Endothelial cell of umbilical vein (primary cell): Measurements from ENCODE around the gene TEX44. TPM values are rescaled to one million over a fixed set of nuclear protein-coding genes. Genes with fewer than 3 reads are reported as not detected.
"Not testable (repeated sequence)": the region's sequence is repeated elsewhere in the genome, so short reads cannot be mapped to it uniquely, and the experiment has no call there.

ENCODE experiments used
- BruUV-seq: library from RNA; stranded (reverse); fragments of 400-500 nt; replicated peaks from 2 replicates; lab custom pipeline; 2021; lab: Mats Ljungman, UMichigan
- CTCF ChIA-PET: fragments of 300-600, 350-600 bp; sonication (Branson Sonifier 250); formaldehyde crosslinking; loops from one replicate; lab custom pipeline; 2021; ENCODE audit warnings: antibody characterized with exemption, inconsistent platforms; lab: Charles Lee
- POLR2A ChIA-PET: fragments of 300-600, 350-600 bp; sonication (Branson Sonifier 250); formaldehyde crosslinking; loops from one replicate; lab custom pipeline; 2021; ENCODE audit warnings: antibody characterized with exemption, inconsistent platforms; lab: Charles Lee
- DNase-seq: peaks from one replicate; pipeline ENCODE4 v3.0.0-alpha.2; 2011; ENCODE audit warnings: low read depth, low spot score
- FAIRE-seq: peaks from 2 replicates; lab custom pipeline; 2011; peaks lifted over from hg19 to GRCh38; lab: Jason Lieb, UNC
- H2AFZ ChIP-seq: 2 replicates; pipeline ENCODE4 v1.6.0; 2012; ENCODE audit warnings: low read depth, low read length, control low read depth, inconsistent platforms
- H3K27ac ChIP-seq: 2 replicates; pipeline ENCODE4 v1.5.1; 2011; ENCODE audit warnings: low read depth, mild to moderate bottlenecking, control low read depth, low read length, moderate library complexity; ENCODE audit not compliant: insufficient read depth
- H3K27me3 ChIP-seq, 2 experiments: 2 replicates each; pipeline versions ENCODE4 v1.6.0 to v1.6.1; 2011; ENCODE audit warnings: low read length in 2 of 2, mixed read lengths in 1 of 2; ENCODE audit not compliant: control insufficient read depth in 2 of 2, insufficient read depth in 2 of 2
- H3K36me3 ChIP-seq, 2 experiments: 2 replicates in 1 of 2; 3 replicates in 1 of 2; pipeline ENCODE4 v1.5.1; 2011; ENCODE audit warnings: low read length in 2 of 2, mild to moderate bottlenecking in 1 of 2, moderate library complexity in 1 of 2; ENCODE audit not compliant: control insufficient read depth in 2 of 2, insufficient read depth in 2 of 2; ENCODE audit errors: extremely low read depth in 1 of 2
- H3K4me1 ChIP-seq: 3 replicates; pipeline ENCODE4 v1.5.1; 2011; ENCODE audit warnings: mild to moderate bottlenecking, low read length; ENCODE audit not compliant: control insufficient read depth, insufficient read depth; ENCODE audit errors: extremely low read depth
- H3K4me2 ChIP-seq: 2 replicates; pipeline ENCODE4 v1.6.1; 2011; ENCODE audit warnings: low read length, control low read depth, mixed read lengths; ENCODE audit not compliant: insufficient read depth
- H3K4me3 ChIP-seq, 3 experiments: fragments of 200-600 bp in 1 of 3; sonication (generic), shearing (Covaris generic) in 1 of 3; replicated peaks in 1 of 3; 2 replicates each; pipeline ENCODE4 v1.5.1; 2011 to 2016; ENCODE audit warnings: control low read depth in 3 of 3, low read length in 3 of 3, mild to moderate bottlenecking in 2 of 3, inconsistent platforms in 1 of 3, low read depth in 1 of 3, moderate library complexity in 1 of 3; ENCODE audit not compliant: insufficient read depth in 1 of 3
- H3K79me2 ChIP-seq: 2 replicates; pipeline ENCODE4 v1.6.0; 2012; ENCODE audit warnings: low read length, inconsistent platforms; ENCODE audit not compliant: control insufficient read depth, insufficient read depth
- H3K9ac ChIP-seq: replicated peaks from 2 replicates; pipeline ENCODE3; 2011; ENCODE audit warnings: low read length, control low read depth; ENCODE audit not compliant: insufficient read depth; ENCODE audit errors: extremely low read depth
- H3K9me1 ChIP-seq: replicated peaks from 3 replicates; pipeline ENCODE4 v1.6.0; 2011; ENCODE audit warnings: mild to moderate bottlenecking, low read length; ENCODE audit not compliant: control insufficient read depth, insufficient read depth; ENCODE audit errors: extremely low read depth
- H3K9me3 ChIP-seq: replicated peaks from 2 replicates; pipeline ENCODE4 v1.5.1; 2012; ENCODE audit warnings: low read length, inconsistent platforms; ENCODE audit not compliant: control insufficient read depth, insufficient read depth
- H4K20me1 ChIP-seq: replicated peaks from 2 replicates; pipeline ENCODE3; 2011; ENCODE audit warnings: mild to moderate bottlenecking, low read length; ENCODE audit not compliant: control insufficient read depth, insufficient read depth; ENCODE audit errors: extremely low read depth
- CTCF ChIP-seq, 2 donors: IDR thresholded peaks; 1 replicate in 1 of 2; 2 replicates in 1 of 2; pipeline ENCODE4 v1.5.1; 2011; ENCODE audit warnings: low read length in 2 of 2, mild to moderate bottlenecking in 2 of 2, moderate library complexity in 2 of 2, control low read depth in 1 of 2, inconsistent platforms in 1 of 2, low read depth in 1 of 2; ENCODE audit not compliant: insufficient read depth in 1 of 2; ENCODE audit errors: extremely low read depth in 1 of 2
- EZH2 ChIP-seq: IDR thresholded peaks from 2 replicates; pipeline ENCODE4 v1.6.1; 2012; ENCODE audit warnings: borderline replicate concordance, low read depth, mild to moderate bottlenecking, moderate library complexity, low read length, inconsistent platforms; ENCODE audit not compliant: severe bottlenecking
- FOS ChIP-seq: IDR thresholded peaks from 2 replicates; pipeline ENCODE4 v1.6.1; 2011; ENCODE audit warnings: mild to moderate bottlenecking, low read length, moderate library complexity, borderline replicate concordance; ENCODE audit not compliant: insufficient read depth
- GATA2 ChIP-seq: IDR thresholded peaks from 2 replicates; pipeline ENCODE4 v1.7.0; 2011; ENCODE audit warnings: low read depth, mild to moderate bottlenecking, moderate library complexity, mixed read lengths, low read length; ENCODE audit not compliant: insufficient read length, insufficient read depth
- JUN ChIP-seq: IDR thresholded peaks from 2 replicates; pipeline ENCODE4 v1.6.1; 2011; ENCODE audit warnings: borderline replicate concordance, low read depth; ENCODE audit not compliant: insufficient read length, insufficient read depth
- MAX ChIP-seq: IDR thresholded peaks from 2 replicates; pipeline ENCODE4 v1.6.1; 2011; ENCODE audit not compliant: insufficient read depth, insufficient read length
- MYC ChIP-seq: IDR thresholded peaks from one replicate; pipeline ENCODE4 v1.6.1; 2011; ENCODE audit warnings: mild to moderate bottlenecking, low read depth, low read length
- POLR2A ChIP-seq: IDR thresholded peaks from 2 replicates; pipeline ENCODE4 v1.6.1; 2012; ENCODE audit warnings: low read depth, mild to moderate bottlenecking, control low read depth, low read length
- POLR2AphosphoS5 ChIP-seq: IDR thresholded peaks from 2 replicates; pipeline ENCODE4 v1.6.1; 2012; ENCODE audit warnings: low read depth, mild to moderate bottlenecking, control low read depth, low read length, moderate library complexity; ENCODE audit not compliant: insufficient read depth
- dilution Hi-C: fragments of 300-500 bp; cut with MboI; formaldehyde crosslinking; loops from one replicate; pipeline ENCODE4 v1.15.0; 2019; ENCODE audit warnings: low sequenced_read_pairs; ENCODE audit not compliant: extremely low pct_ligation_motif_present
- intact Hi-C: fragments of 100-400 bp; cut with micrococcal nuclease; formaldehyde crosslinking; loops from one replicate; pipeline ENCODE4 v1.10.0; 2022
- polyA plus RNA-seq, 4 experiments: library from polyadenylated mRNA; depleted of rRNA in 3 of 4; stranded (reverse) in 3 of 4; unstranded in 1 of 4; fragments of >200 nt; gene quantifications; 2 replicates each; pipeline versions ENCODE4 v1.2.1 to v1.2.3, GENCODE V29; 2011 to 2012; ENCODE audit warnings: missing spikeins in 1 of 4
- total RNA-seq: library from RNA; stranded (reverse); gene quantifications from 2 replicates; pipeline ENCODE4 v1.2.3, GENCODE V29; 2021

The TEX44 gene
- total and polyA plus RNA-seq, 2 donors (not counting 3 experiments of a cell fraction or from before 2014, with no cell fraction given) = not detected

DNA sequence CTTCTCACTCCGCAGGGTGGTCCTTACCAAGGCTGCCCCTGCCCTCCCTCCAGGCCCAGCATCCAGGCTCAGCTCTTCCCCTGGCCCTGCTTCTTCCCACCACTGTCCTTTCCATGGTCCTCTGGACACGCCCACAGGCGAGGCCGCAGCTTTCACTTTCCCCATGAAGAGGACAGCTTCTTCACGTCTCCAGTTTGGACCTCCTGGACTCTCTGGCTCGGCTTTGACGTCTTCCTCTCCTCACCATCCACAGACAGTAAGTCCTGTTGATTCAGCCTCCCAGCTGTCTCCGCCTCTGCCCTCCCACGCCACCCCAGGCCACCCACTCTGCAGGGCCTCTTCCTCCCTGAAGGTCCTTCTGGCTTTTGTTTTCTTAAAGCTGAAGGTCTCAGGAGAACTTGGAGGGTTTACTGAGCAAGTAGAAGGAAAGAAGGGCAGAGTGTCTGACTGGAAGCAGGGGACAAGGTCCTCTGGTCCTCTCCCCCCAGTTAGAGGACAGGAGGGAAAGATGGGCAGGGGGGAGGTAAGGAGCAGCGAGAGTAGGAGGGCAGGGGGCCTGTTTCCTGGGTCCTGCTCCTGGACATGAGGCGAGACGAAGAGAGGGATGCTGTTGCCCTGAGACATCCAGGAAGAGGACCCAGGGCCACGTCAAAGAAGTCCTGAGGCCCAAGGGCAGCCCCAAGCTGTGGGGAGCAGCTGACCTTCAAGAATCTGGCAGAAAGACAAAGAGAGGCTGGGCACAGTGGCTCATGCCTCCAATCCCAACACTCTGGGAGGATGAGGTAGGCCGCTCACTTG lies 37.7 kb upstream of the TEX44 start:
- BruUV-seq = no TSS peak
- peak overlapping the region; percentile 98 for H2AFZ ChIP-seq
- peak overlapping the region; percentile 0 for H3K4me2 ChIP-seq
- no peak overlapping the region for H3K9ac ChIP-seq
- ChIA-PET POLR2A (no interaction called here), CTCF (interaction anchor here (0.9 to 5.2 kb wide), 10 partner anchors 9 to 71 kb away, joined by 3 to 40 read pairs (median 6); partner anchors contain the start of gene NMUR1)
- no peak overlapping the region for H3K27ac ChIP-seq
- no peaks in the 10 kb centered on the region for H4K20me1 ChIP-seq
- H3K36me3 ChIP-seq = no peaks in the 10 kb centered on the region
- no peaks in the 10 kb centered on the region for H3K79me2 ChIP-seq
- dilution Hi-C loops (no loop called here), intact Hi-C loops (loop anchor here (5.0 kb wide), 1 partner anchor 93 kb away; the partner anchor contains the start of gene NCL)
- peak; percentile 42 for DNase-seq
- no peaks in the 10 kb centered on the region for H3K27me3 ChIP-seq
- peak; percentile 24 for FAIRE-seq
- TF ChIP-seq EZH2 = no peak
- no peak for TF ChIP-seq POLR2A
- TF ChIP-seq CTCF (IDR thresholded peaks at IDR 0.05; ENCODE audit: extremely low read depth in 1 of 2, insufficient read depth in 1 of 2, low read depth in 1 of 2, low read length in 2 of 2) = no peak
- no peak for TF ChIP-seq GATA2
- no peak for TF ChIP-seq FOS
- no peak for TF ChIP-seq MYC
- TF ChIP-seq MAX = no peak
- TF ChIP-seq POLR2AphosphoS5 = no peak
- no peak for TF ChIP-seq JUN
- H3K9me3 ChIP-seq = no peaks in the 10 kb centered on the region
- peak overlapping the region in 1 of 3 experiments; percentile 6 for H3K4me3 ChIP-seq
- H3K4me1 ChIP-seq = peaks cover 5% of the 10 kb centered on the region
- H3K9me1 ChIP-seq = no peaks in the 10 kb centered on the region

DNA sequence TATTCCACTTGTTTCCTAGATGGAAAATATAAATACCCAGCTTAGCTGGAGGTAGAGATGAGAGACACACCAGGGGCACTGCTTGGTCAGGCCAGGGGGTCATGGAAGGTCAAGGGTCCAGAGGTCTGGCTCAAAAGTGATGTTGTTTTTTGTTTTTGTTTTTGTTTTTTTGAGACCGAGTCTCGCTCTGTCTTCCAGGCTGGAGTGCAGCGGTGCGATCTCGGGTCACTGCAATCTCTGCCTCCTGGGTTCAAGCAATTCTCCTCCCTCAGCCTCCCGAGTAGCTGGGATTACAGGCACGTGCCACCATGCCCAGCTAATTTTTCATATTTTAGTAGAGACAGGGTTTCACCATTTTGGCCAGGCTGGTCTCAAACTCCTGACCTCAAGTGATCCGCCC lies 36.2 kb upstream of the TEX44 start:
- intact Hi-C loops = loop anchor here (5.0 kb wide), 1 partner anchor 94 kb away; the partner anchor contains the start of gene NCL
- H3K9ac ChIP-seq, H3K4me2 ChIP-seq, H2AFZ ChIP-seq, H3K27me3 ChIP-seq, H3K9me3 ChIP-seq, BruUV-seq, H3K36me3 ChIP-seq, H3K27ac ChIP-seq, H3K79me2 ChIP-seq, FAIRE-seq, H3K4me3 ChIP-seq, dilution Hi-C loops, H3K9me1 ChIP-seq, POLR2A ChIA-PET, H4K20me1 ChIP-seq, DNase-seq, H3K4me1 ChIP-seq: not testable (repeated sequence)
- CTCF ChIA-PET = interaction anchor here (1.0 to 5.2 kb wide), 5 partner anchors 23 to 73 kb away, joined by 3 to 40 read pairs (median 10); partner anchors contain the start of gene NMUR1
